Motor neuron (in vitro differentiated cells): ENCODE measurements around the gene SPATA13. TPM values are rescaled to one million over a fixed set of nuclear protein-coding genes. Genes with fewer than 3 reads are reported as not detected.

Experiments
- ATAC-seq, 8 experiments: fragments of 200-7000 bp; cut with Tn5 transposase; replicated peaks in 6 of 8; 2 replicates each; pipeline ENCODE4 v1.8.0; 2021; ENCODE audit warnings: mild to moderate bottlenecking in 8 of 8, moderate library complexity in 8 of 8
- H3K27ac ChIP-seq, 2 donors: fragments of 250-450 bp; sonication (Bioruptor Pico); 2 replicates each; pipeline ENCODE4 v1.9.0; 2021; ENCODE audit warnings: antibody characterized with exemption in 2 of 2, mild to moderate bottlenecking in 2 of 2, moderate library complexity in 1 of 2
- H3K4me1 ChIP-seq, 2 donors: fragments of 250-450 bp; sonication (Bioruptor Pico); replicated peaks in 1 of 2; 2 replicates each; pipeline ENCODE4 v1.6.1; 2021; ENCODE audit warnings: antibody characterized with exemption in 2 of 2, mild to moderate bottlenecking in 2 of 2, moderate library complexity in 1 of 2
- H3K4me3 ChIP-seq, 5 donors: fragments of 250-450 bp; sonication (Bioruptor Pico); 2 replicates each; pipeline ENCODE4 v1.9.0; 2021; ENCODE audit warnings: antibody characterized with exemption in 5 of 5, mild to moderate bottlenecking in 5 of 5, moderate library complexity in 4 of 5
- WGBS, 10 experiments: fragments of 450-650 bp; shearing (Covaris generic); methylation state at CpG; one replicate each; pipeline ENCODE4 v1.0.0; 2022; 5-methylcytosine and 5-hydroxymethylcytosine counted together
- in situ Hi-C, 9 experiments: fragments of 400-800 bp; cut with MboI; loops; one replicate each; pipeline ENCODE4 v1.15.0; 2021; ENCODE audit warnings: low sequenced_read_pairs in 9 of 9, low pct_unique_long_range_greater_than_20kb in 2 of 9; ENCODE audit not compliant: unreplicated experiment in 9 of 9
- total RNA-seq, 8 experiments: library from RNA; unstranded; fragments of 300-600 nt; gene quantifications; 2 replicates each; pipeline versions ENCODE4 v1.2.3 to v1.2.4, GENCODE V29; 2022

SPATA13 gene
- total RNA-seq, 8 experiments from 2014 or later, result 1.3 to 25.2 (median 8.8) TPM

DNA sequence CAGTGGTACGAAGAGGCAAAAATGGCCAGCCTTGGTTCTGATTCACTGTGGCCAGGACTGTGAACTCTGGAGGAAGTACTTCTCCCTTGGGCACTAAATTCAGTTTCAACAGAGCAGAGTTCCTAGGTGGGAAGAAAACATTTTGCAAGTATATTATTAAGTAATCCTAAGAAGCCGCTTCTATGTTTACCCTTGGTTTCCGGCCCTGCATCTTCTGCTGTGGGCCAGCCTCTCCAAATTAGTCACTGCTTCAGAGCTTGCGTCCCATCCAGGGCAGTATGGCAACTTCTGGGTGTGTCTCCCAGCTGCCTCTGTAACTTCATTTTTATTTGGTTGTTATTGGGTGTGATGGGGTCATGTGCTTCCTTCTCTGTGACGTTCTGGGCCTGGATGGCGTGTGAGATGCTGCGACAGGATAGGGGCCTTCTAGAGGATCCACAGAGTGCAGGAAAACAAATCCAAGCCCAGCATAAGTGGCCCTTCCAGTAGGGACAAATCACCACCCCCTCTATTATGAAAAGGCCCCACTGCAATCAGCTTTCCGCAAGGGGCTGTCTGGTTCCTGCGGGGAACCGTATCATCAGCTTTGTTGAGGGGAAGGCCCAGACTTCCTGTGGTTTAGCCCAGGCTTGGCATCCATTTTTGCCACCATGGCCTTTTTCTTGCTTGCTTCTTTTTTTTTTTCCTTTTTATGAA lies 93.8 kb downstream of the SPATA13 start:
- Histone ChIP-seq H3K4me3 (no peak overlapping the region), H3K4me1 (peaks cover 0 to 9% of the 10 kb centered on the region in 2 donors), H3K27ac (no peak overlapping the region)
- WGBS, 10 experiments, result 50 to 95% (median 87%) methylated on average over 1 to 10 of the region's 10 CpGs; no CpG with 5 or more reads in 2 of the 10 experiments
- peak in 1 of 8 experiments; percentile 76 for ATAC-seq
- in situ Hi-C loops, result no loop called here

DNA sequence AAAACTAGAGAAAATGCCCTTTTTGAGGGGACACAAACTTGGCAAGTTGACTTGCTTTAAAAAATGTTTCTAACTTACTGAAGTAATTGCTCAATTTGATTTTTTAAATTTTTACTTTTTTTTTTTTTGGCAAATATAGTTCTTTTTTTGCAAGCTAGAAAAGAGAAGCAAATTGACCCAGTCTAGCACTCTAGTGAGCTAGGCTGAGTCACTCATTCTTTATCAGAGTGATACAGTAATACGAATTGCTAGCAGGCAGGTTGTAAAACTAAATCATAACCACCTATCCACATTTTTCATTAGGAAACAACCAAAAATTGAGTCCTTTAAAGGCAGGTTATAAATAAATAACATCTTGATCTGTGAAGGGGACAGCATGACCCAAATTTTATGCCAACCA lies 97.0 kb downstream of the SPATA13 start:
- in situ Hi-C loops, result no loop called here

DNA sequence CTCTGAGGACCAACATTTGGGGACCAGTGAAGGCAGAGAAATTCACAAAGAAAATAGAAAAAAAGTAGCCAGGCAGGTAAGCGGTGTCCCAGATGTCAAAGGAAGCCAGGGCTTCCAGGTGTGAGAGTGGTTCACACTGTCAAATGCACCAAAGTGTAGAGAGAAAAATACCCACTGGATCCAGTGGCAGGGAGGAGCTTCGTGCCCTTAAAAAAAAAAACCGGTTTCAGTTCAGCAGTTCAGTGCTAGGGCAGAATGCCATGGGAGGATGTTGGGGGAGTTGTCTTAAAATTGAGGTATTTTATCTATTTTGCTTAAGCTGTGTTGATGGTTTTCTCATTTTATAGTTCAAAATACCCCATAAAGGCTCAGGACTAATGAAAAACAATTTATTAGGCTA lies 101.0 kb downstream of the SPATA13 start:
- Histone ChIP-seq H3K27ac (no peak overlapping the region), H3K4me3 (no peak overlapping the region), H3K4me1 (peaks cover 0 to 3% of the 10 kb centered on the region in 2 donors)
- WGBS, 10 experiments, result 82 to 100% (median 90%) methylated on average over 1 to 3 of the region's 3 CpGs; no CpG with 5 or more reads in 3 of the 10 experiments
- in situ Hi-C loops, result no loop called here
- ATAC-seq, result no peak

More for the DNA sequence above, 97.0 kb downstream of the SPATA13 start:
- ATAC-seq, result no peak
- H3K4me3 ChIP-seq, result no peak overlapping the region
- no peak overlapping the region for H3K27ac ChIP-seq
- no peaks in the 10 kb centered on the region for H3K4me1 ChIP-seq
- WGBS, 10 experiments, result 40 to 100% (median 100%) methylated on average over 1 of the region's 1 CpG; no CpG with 5 or more reads in 2 of the 10 experiments

DNA sequence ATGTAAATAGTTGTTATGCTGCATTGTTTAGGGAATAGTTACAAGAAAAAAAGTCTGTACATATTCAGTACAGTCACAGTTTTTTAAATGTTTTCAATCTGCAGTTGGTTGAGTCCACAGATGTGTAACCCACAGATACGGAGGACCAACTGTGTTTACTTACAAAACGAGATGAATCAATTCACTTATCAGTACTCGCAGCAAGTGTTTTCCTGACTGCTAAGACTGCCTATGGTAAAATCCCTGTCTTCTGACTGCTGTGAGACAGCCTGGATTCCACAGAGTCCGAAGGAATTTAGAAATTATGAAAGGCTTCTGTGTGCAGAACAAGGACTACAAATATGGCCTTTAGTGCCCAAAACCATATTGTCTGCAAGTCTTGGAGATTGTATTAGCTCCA lies 103.1 kb downstream of the SPATA13 start:
- in situ Hi-C loops, result no loop called here
- peaks cover 0 to 3% of the 10 kb centered on the region in 2 donors for H3K4me1 ChIP-seq
- no peak overlapping the region for H3K27ac ChIP-seq
- peak in 5 of 8 experiments; percentile 44 to 92 (median 45) for ATAC-seq
- no peak overlapping the region for H3K4me3 ChIP-seq
- 24 to 100% (median 82%) methylated on average over 1 to 4 of the region's 4 CpGs; no CpG with 5 or more reads in 1 of the 10 experiments for WGBS, 10 experiments

DNA sequence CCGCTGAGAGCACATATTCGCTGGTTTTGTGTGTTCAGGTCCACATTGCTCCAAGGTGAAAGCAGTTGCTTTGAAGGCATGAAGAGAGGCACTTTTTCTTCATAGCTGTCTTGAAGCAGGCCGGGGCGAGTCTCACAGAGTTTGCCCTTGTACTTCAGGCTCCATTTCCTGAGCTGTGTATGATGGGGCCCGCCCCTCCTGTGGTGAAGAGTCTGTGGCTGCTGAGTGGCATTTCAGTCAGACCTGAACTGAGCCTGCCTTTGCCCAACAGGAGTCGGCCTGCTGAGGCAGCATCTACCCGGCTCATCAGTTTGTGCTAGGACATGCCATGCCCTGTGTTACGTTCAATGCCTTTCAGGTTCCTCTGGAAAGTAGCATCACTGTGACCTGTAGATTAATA lies 104.5 kb downstream of the SPATA13 start:
- ATAC-seq, result peak in 1 of 8 experiments; percentile 40
- Histone ChIP-seq H3K4me3 (no peak overlapping the region), H3K27ac (no peak overlapping the region), H3K4me1 (peaks cover 0 to 3% of the 10 kb centered on the region in 2 donors)
- 75 to 100% (median 96%) methylated on average over 1 to 5 of the region's 8 CpGs; no CpG with 5 or more reads in 3 of the 10 experiments for WGBS, 10 experiments
- in situ Hi-C loops, result no loop called here

DNA sequence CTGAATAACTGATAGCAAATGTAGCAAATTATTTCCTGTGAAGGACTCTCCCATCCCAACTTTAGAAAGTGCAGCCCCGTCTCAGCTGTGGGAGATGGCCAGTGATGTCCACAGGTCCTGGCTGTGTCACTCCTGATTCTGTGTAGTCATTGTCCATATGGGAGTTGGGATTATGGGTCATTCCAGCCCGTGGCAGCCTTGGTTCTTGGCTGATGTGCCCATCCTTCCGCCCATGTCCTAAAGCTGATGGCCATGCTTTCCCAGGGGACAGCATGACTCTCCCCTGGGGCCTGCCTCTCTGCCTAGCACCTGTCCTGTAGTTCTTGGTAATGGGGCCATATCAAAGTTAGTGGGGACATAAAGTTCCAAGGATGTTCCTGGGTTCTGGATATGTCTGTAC lies 104.9 kb downstream of the SPATA13 start:
- Histone ChIP-seq H3K4me3 (no peak overlapping the region), H3K4me1 (peaks cover 3 to 5% of the 10 kb centered on the region in 2 donors), H3K27ac (no peak overlapping the region)
- no peak for ATAC-seq
- 90% methylated on average over 2 of the region's 3 CpGs; no CpG with 5 or more reads in 9 of the 10 experiments for WGBS, 10 experiments
- in situ Hi-C loops, result no loop called here

DNA sequence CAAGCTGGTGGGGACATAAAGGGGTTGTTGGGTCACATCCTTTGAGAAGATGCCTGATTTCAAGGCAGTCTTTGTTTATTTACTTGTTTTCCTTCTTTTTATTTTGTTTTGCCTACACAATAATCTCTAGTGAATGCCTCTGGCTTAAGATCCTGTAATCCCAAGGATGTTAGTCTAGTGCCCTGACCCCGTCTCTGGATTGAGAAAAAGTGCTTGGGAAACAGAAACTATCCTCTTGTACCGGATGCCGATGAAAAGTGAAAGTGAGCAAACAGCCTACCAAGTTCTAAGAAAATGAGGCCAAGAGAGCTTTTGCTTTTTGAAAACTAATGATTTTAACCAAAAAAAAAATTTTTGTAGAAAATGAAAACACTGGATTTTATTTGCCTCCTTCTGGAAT lies 106.8 kb downstream of the SPATA13 start:
- Histone ChIP-seq H3K4me1 (peaks cover 18 to 21% of the 10 kb centered on the region in 2 donors), H3K4me3 (no peak overlapping the region), H3K27ac (no peak overlapping the region)
- 25 to 100% (median 90%) methylated on average over 1 to 3 of the region's 3 CpGs; no CpG with 5 or more reads in 1 of the 10 experiments for WGBS, 10 experiments
- in situ Hi-C loops, result no loop called here
- ATAC-seq, result no peak

DNA sequence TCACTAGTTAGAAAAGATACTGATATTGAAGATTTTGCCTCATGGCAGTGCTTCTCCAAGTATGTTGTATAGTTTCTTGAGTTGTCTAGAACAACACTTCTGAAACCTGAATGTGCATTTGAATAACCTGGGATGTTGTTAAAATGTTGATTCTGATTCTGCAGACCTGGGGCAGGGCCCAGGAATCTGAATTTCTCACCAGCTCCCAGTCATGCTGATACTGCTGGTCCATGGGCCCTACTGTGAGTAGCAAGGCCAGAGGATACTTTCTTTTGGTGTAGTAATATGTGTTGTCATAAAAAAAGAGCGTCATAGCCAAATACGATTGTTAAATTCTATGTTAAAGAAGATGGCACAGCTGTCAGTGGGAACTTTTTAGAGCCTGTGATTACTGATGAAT lies 107.3 kb downstream of the SPATA13 start:
- 84 to 100% (median 95%) methylated on average over 1 to 2 of the region's 2 CpGs; no CpG with 5 or more reads in 2 of the 10 experiments for WGBS, 10 experiments
- in situ Hi-C loops, result no loop called here
- Histone ChIP-seq H3K27ac (no peak overlapping the region), H3K4me1 (peaks cover 23 to 26% of the 10 kb centered on the region in 2 donors), H3K4me3 (no peak overlapping the region)
- no peak for ATAC-seq

DNA sequence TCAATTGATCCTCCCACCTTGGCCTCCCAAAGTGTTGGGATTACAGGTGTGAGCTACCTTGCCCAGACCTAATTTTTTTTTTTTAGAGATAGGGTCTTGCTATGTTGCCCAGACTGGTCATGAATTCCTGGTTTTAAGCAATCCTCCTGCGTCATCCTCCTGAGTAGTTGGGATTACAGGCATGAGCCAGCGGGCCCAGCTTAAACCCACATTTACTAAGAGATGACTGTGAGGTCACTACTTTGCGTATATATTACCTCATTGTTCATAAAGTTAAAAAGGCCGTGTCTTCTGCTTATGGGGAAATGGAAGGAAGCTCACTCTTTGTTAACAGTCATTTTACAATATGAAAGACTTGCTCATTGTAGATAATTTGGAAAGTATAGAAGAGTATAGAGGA lies 109.3 kb downstream of the SPATA13 start:
- 73 to 98% (median 93%) methylated on average over 2 to 4 of the region's 4 CpGs; no CpG with 5 or more reads in 3 of the 10 experiments for WGBS, 10 experiments
- in situ Hi-C loops, result no loop called here
- Histone ChIP-seq H3K4me3 (no peak overlapping the region), H3K27ac (no peak overlapping the region), H3K4me1 (peaks cover 27 to 30% of the 10 kb centered on the region in 2 donors)
- ATAC-seq, result no peak

DNA sequence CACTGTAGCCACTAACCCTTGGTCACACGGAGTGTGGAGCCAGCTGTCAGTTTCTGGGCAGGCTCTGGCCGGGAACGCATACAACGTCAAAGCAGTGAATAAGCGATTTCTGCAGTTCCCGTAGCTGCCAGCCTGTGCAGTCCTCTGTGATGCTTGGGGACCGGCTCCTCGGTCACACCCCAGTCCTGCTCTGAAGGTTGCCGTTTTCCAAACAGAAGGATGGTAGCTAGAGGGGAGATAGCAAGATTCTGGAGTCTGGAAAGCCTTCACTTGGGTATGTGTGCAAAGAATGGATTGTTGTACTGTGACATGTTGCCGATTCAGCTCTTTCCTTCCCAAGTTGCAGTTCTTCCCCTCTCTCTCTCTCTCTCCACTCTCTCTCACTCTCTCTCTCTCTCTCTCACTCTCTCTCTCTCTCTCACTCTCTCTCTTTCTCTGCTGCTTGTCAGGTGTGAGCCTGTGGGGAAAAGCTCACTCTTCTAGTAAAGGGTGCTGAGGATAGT lies 110.2 kb downstream of the SPATA13 start:
- in situ Hi-C loops, result no loop called here
- H3K27ac ChIP-seq, result peak overlapping the region in 1 of 2 donors; percentile 4
- peak; percentile 59 to 98 (median 90) for ATAC-seq
- H3K4me3 ChIP-seq, result peak overlapping the region; percentile 4 to 32 (median 23)
- peaks cover 31 to 35% of the 10 kb centered on the region in 2 donors for H3K4me1 ChIP-seq
- 6 to 16% (median 12%) methylated on average over 4 to 10 of the region's 10 CpGs; no CpG with 5 or more reads in 5 of the 10 experiments for WGBS, 10 experiments

DNA sequence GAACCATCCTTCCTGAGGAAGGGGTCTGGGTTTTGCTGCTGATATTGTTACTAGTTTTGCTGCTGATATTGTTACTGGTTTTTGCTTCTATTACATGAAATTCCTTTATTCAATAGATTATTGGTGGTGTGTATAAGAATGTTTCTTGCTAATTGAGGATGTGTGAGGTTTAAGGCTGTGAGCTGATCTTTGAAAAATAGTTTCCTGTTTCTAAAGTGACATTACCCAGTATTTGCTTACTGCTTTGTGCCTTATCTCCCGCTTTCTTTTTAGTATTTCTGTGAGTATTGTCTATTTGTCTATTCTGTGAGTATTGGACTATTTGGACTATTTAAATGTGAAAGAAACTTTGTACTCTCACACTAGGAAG lies 110.7 kb downstream of the SPATA13 start:
- WGBS, 10 experiments, result 45 to 100% (median 67%) methylated on average over 1 of the region's 1 CpG; no CpG with 5 or more reads in 3 of the 10 experiments
- Histone ChIP-seq H3K4me1 (peaks cover 31 to 35% of the 10 kb centered on the region in 2 donors), H3K27ac (no peak overlapping the region), H3K4me3 (peak overlapping the region in 1 of 5 donors; percentile 23)
- ATAC-seq, result no peak
- in situ Hi-C loops, result no loop called here

DNA sequence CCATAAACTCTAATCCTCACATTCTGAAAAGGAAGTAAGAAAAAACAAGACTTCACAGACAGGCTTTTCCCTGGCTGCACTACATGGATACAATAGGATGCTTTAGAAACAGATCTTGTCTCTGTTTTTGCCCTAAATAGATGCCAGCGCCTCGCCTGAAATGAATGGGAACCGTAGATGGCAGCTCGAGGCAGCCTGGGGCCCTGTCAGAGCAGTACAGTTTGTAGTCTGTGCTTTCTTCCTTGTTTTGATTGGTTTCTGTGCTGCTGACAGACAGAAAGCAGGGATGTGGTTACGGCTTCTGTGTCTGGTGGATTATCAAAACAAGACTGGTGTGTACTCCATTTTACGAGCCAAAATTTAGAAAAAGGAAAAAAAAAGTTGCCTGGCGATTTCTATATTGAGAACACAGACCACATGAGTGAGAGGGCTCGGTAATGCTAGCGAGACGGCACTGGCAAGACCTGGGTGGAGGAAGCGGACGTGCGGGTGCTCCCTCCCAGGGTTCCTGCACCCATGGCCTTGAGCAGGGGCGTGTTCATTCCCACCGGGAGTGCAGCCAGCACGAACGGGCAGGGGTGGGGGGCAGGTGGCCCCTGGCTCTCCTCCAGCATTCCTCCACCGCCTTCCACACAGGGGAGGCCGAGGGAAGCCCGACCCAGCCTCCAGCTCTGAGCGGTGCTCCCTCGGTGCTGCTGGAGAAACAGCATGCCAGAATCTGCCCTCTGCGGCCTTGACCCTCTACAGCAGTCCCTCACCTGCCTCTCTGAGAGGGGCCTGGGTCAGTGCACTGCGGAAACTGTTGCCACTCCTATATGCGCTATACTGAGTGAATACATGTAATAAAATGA lies 111.3 kb downstream of the SPATA13 start:
- no peak overlapping the region for H3K4me3 ChIP-seq
- peaks cover 31 to 35% of the 10 kb centered on the region in 2 donors for H3K4me1 ChIP-seq
- ATAC-seq, result peak; percentile 31 to 72 (median 53)
- in situ Hi-C loops, result no loop called here
- peak overlapping the region; percentile 25 to 38 for H3K27ac ChIP-seq
- WGBS, 10 experiments, result 0 to 80% (median 46%) methylated on average over 1 to 17 of the region's 25 CpGs; no CpG with 5 or more reads in 2 of the 10 experiments
